ENCODE measurements around the gene SDF2L1. TPM values are rescaled to one million over a fixed set of nuclear protein-coding genes. Genes with fewer than 3 reads are reported as not detected.

SDF2L1 gene
- total RNA-seq, 2 experiments from 2014 or later, result 38.6 to 41.3 TPM

DNA sequence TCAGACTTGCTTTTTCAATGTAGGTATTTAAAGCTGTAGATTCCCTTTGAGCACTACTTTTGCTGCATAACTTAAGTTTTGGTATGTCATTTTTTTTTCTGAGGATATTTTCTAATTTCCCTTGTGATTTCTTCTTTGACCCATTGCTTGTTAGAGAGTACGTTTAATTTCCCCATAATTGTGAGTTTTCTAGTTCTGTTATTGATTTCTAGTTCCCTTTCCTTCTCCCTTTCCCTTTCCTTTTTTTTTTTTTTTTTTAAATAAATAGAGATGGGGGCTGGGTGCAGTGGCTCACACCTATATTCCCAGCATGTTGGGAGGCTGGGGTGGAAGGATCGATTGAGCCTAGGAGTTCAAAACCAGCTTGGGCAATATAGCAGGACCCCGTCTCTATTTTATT, 43.8 kb upstream of the SDF2L1 start:
- no peak for ATAC-seq
- H3K4me1 Mint-ChIP-seq (ENCODE audit: low read depth), result peaks cover 30% of the 10 kb centered on the region
- no peaks in the 10 kb centered on the region for H3K9me3 Mint-ChIP-seq
- H3K36me3 Mint-ChIP-seq (ENCODE audit: low read depth), result peaks cover 33% of the 10 kb centered on the region
- no peak for DNase-seq
- H3K27me3 Mint-ChIP-seq, result no peaks in the 10 kb centered on the region
- TF ChIP-seq, protein P1, sequence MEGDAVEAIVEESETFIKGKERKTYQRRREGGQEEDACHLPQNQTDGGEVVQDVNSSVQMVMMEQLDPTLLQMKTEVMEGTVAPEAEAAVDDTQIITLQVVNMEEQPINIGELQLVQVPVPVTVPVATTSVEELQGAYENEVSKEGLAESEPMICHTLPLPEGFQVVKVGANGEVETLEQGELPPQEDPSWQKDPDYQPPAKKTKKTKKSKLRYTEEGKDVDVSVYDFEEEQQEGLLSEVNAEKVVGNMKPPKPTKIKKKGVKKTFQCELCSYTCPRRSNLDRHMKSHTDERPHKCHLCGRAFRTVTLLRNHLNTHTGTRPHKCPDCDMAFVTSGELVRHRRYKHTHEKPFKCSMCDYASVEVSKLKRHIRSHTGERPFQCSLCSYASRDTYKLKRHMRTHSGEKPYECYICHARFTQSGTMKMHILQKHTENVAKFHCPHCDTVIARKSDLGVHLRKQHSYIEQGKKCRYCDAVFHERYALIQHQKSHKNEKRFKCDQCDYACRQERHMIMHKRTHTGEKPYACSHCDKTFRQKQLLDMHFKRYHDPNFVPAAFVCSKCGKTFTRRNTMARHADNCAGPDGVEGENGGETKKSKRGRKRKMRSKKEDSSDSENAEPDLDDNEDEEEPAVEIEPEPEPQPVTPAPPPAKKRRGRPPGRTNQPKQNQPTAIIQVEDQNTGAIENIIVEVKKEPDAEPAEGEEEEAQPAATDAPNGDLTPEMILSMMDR (IDR thresholded peaks at IDR 0.05), result no peak
- CTCF ChIA-PET, result no interaction called here
- no peak overlapping the region for H3K4me3 Mint-ChIP-seq
- POLR2A ChIA-PET, result interaction anchor here (1.0 to 1.1 kb wide), 2 partner anchors 15 to 24 kb away, joined by 3 to 4 read pairs; no protein-coding TSS in a partner anchor
- H3K27ac Mint-ChIP-seq, result peak overlapping the region; percentile 24
- intact Hi-C loops (cut with micrococcal nuclease), result no loop called here

DNA sequence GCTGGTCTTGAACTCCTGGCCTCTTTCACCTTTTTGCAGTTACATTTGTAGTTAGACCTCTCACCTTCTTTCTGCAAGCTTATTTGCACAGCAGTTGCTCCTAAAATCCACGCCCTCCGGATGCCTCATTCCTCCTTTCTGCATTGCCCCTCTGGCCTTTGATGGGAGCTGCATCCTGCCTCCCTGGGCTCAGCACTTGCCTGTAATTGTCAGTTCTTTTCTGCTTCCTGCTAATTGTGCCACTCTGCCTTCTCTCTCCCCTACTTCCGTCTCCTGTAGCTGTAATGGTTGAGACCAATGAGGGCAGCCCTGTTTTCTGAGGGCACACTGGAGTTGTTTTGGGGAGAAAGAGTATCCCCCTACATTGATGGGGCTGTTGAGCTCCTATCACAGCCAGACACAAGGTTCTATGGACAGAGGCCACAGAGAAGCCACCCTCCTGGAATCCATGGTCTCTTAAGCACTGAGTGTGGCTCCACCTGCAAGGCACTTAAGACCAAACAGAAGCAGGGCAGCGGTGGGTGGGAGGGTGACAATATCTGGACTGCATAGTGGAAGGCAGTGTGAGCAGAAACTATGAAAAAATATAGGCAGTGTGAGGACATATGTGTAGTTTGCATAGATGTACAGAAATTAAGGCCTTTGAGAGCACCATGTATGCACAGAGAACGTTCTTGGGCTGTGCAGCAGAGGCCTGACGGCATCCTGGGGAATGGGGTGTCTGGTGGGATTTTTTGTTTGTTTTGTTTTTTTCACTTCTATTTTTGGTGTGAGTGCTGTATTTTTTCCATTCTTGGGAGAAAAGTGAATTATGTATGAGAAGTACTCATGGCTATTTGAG, 42.8 kb upstream of the SDF2L1 start:
- no peak overlapping the region for H3K4me3 Mint-ChIP-seq
- intact Hi-C loops (cut with micrococcal nuclease), result no loop called here
- no peak overlapping the region for H3K27ac Mint-ChIP-seq
- no peaks in the 10 kb centered on the region for H3K9me3 Mint-ChIP-seq
- ATAC-seq, result no peak
- DNase-seq, result no peak
- no peaks in the 10 kb centered on the region for H3K27me3 Mint-ChIP-seq
- ChIA-PET CTCF (interaction anchor here (1.0 kb wide), 1 partner anchor 10 kb away, joined by 3 read pairs; no protein-coding TSS in a partner anchor), POLR2A (interaction anchor here (1.0 kb wide), 1 partner anchor 25 kb away, joined by 3 read pairs; no protein-coding TSS in a partner anchor)
- TF ChIP-seq, protein P1 (IDR thresholded peaks at IDR 0.05), result no peak
- H3K36me3 Mint-ChIP-seq (ENCODE audit: low read depth), result peaks cover 23% of the 10 kb centered on the region
- H3K4me1 Mint-ChIP-seq (ENCODE audit: low read depth), result peaks cover 24% of the 10 kb centered on the region

DNA sequence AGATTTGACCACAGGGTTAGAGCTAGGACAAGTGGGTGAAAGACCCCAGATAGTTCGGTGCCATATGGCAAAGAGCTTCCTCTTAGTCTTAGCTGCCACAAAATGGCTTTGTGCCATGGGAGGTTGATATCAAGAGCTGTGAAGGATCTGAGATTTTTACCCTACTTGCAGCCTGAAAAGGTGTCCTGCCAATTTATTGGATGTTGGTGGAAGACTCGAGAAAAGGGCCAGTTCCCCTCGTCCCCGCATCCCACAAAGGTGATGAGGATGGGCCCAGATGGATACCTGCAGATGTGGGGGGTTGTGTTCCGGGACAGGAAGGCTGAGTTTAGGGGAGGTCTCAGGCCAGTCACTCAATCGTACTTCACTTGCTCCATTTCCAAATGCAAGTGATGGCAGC, 39.5 kb upstream of the SDF2L1 start:
- ChIA-PET POLR2A (no interaction called here), CTCF (interaction anchor here (0.9 to 1.6 kb wide), 6 partner anchors 14 to 40 kb away, joined by 3 to 6 read pairs (median 3); no protein-coding TSS in a partner anchor)
- Mint-ChIP-seq H3K36me3 (ENCODE audit: low read depth) (peaks cover 6% of the 10 kb centered on the region), H3K9me3 (no peaks in the 10 kb centered on the region), H3K27me3 (no peaks in the 10 kb centered on the region), H3K4me1 (ENCODE audit: low read depth) (peaks cover 31% of the 10 kb centered on the region), H3K4me3 (no peak overlapping the region), H3K27ac (peak overlapping the region; percentile 0)
- intact Hi-C loops (cut with micrococcal nuclease), result no loop called here
- DNase-seq (no peak), ATAC-seq (no peak)
- TF ChIP-seq, protein P1 (IDR thresholded peaks at IDR 0.05), result no peak

DNA sequence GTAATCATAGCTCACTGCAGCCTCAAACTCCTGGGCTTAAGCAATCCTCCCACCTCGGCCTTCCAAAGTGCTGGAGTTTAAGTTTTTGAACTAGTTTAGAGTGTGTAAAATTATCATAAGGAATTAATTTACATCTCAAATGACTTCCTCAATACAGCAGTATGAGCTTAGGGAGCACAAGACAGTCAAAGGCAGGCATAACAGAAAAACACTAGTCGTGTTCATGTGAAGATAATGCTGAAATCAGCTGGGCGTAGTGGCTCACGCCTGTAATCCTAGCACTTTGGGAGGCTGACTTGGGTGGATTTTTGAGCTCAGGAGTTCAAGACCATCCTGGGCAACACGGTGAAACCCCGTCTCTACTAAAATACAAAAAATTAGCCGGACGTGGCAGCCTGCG, 38.1 kb upstream of the SDF2L1 start:
- ATAC-seq (no peak), DNase-seq (no peak)
- peaks cover 3% of the 10 kb centered on the region for H3K36me3 Mint-ChIP-seq (ENCODE audit: low read depth)
- no peak overlapping the region for H3K27ac Mint-ChIP-seq
- TF ChIP-seq, protein P1 (IDR thresholded peaks at IDR 0.05), result no peak
- intact Hi-C loops (cut with micrococcal nuclease), result no loop called here
- no peaks in the 10 kb centered on the region for H3K27me3 Mint-ChIP-seq
- H3K9me3 Mint-ChIP-seq, result no peaks in the 10 kb centered on the region
- ChIA-PET CTCF (interaction anchor here (1.2 to 2.0 kb wide), 4 partner anchors 10 to 39 kb away, joined by 3 to 8 read pairs (median 5); partner anchors contain the start of gene YDJC), POLR2A (no interaction called here)
- H3K4me3 Mint-ChIP-seq, result no peak overlapping the region
- peaks cover 27% of the 10 kb centered on the region for H3K4me1 Mint-ChIP-seq (ENCODE audit: low read depth)

Measured in activated CD8-positive, alpha-beta T cell treated with anti-CD3 and anti-CD28 coated beads for 36 hours (primary cell).